Putamen (tissue), 1 donor: ENCODE results near the gene RNF212B.
"Not testable (repeated sequence)": the region's sequence is repeated elsewhere in the genome, so short reads cannot be mapped to it uniquely, and the experiment has no call there.

ENCODE experiments used
- DNase-seq: peaks from one replicate; pipeline ENCODE4 v3.0.0-alpha.2; 2016; ENCODE audit warnings: low spot score

Gene RNF212B

GRCh38 chr14:23243066-23243465 lies 5.3 kb downstream of the RNF212B start:
- no peak for DNase-seq

- no peak for DNase-seq
Observed at GRCh38 chr14:23245282-23245681, 7.5 kb downstream of the RNF212B start.

- no peak for DNase-seq
Observed at GRCh38 chr14:23248601-23249000, 10.9 kb downstream of the RNF212B start.

- DNase-seq = no peak
Observed at GRCh38 chr14:23249824-23250223, 12.1 kb downstream of the RNF212B start.

GRCh38 chr14:23252006-23252405 lies 14.3 kb downstream of the RNF212B start:
- no peak for DNase-seq

GRCh38 chr14:23252420-23253333 lies 14.9 kb downstream of the RNF212B start:
- DNase-seq = no peak

- DNase-seq = no peak
Observed at GRCh38 chr14:23258256-23258655, 20.5 kb downstream of the RNF212B start.

- DNase-seq = no peak
Observed at GRCh38 chr14:23259426-23259825, 21.7 kb downstream of the RNF212B start.

- not testable (repeated sequence) for DNase-seq
Observed at GRCh38 chr14:23260849-23261248, 23.1 kb downstream of the RNF212B start.

GRCh38 chr14:23269193-23269592 lies 31.5 kb downstream of the RNF212B start:
- DNase-seq = no peak

GRCh38 chr14:23275412-23275811 lies 37.7 kb downstream of the RNF212B start:
- DNase-seq = no peak

GRCh38 chr14:23277189-23277588 lies 39.5 kb downstream of the RNF212B start:
- DNase-seq = no peak

- not testable (repeated sequence) for DNase-seq
Observed at GRCh38 chr14:23277928-23278327, 40.2 kb downstream of the RNF212B start.

GRCh38 chr14:23281247-23281646 lies 43.5 kb downstream of the RNF212B start:
- no peak for DNase-seq

GRCh38 chr14:23284654-23285529 lies 47.2 kb downstream of the RNF212B start:
- no peak for DNase-seq

- DNase-seq = no peak
Observed at GRCh38 chr14:23285530-23286019, 47.8 kb downstream of the RNF212B start.

GRCh38 chr14:23286020-23286901 lies 48.5 kb downstream of the RNF212B start, which contains the start of gene HOMEZ:
HOMEZ (minus strand) TSS chr14:23286132; CDS start chr14:23285952, 180 bp downstream.
- DNase-seq = peak; percentile 98

GRCh38 chr14:23286902-23287479 lies 49.3 kb downstream of the RNF212B start:
- no peak for DNase-seq

- no peak for DNase-seq
Observed at GRCh38 chr14:23294734-23295561, 57.2 kb downstream of the RNF212B start.
